H1 (cell line): ENCODE measurements around the gene NCKIPSD.

Experiments used
- CREB1 ChIP-seq: IDR thresholded peaks from 2 replicates; pipeline ENCODE4 v1.6.1; 2012; ENCODE audit warnings: inconsistent platforms
- CTCF ChIP-seq, 3 experiments: IDR thresholded peaks; 1 replicate in 2 of 3; 2 replicates in 1 of 3; pipeline versions ENCODE4 v1.5.1 to v1.6.1; 2011; ENCODE audit warnings: low read length in 3 of 3, mild to moderate bottlenecking in 3 of 3, inconsistent platforms in 2 of 3, low read depth in 1 of 3, moderate library complexity in 1 of 3; ENCODE audit not compliant: insufficient read depth in 1 of 3; ENCODE audit errors: control extremely low read depth in 1 of 3
- E2F6 ChIP-seq: IDR thresholded peaks from 2 replicates; pipeline ENCODE4 v1.6.1; 2012; ENCODE audit warnings: inconsistent platforms
- KDM1A ChIP-seq: fragments of 200-600, 300-600 bp; sonication (generic); IDR thresholded peaks from 2 replicates; pipeline ENCODE4 v1.7.1; 2016; ENCODE audit warnings: mild to moderate bottlenecking, low read length, borderline replicate concordance
- KDM5A ChIP-seq: fragments of 200-600 bp; IDR thresholded peaks from 2 replicates; pipeline ENCODE4 v1.7.1; 2012; ENCODE audit warnings: mild to moderate bottlenecking, low read length, inconsistent platforms, mixed read lengths
- MAX ChIP-seq: IDR thresholded peaks from 2 replicates; pipeline ENCODE4 v1.6.1; 2012; ENCODE audit warnings: inconsistent platforms
- POLR2A ChIP-seq, 2 experiments: IDR thresholded peaks; 1 replicate in 1 of 2; 2 replicates in 1 of 2; pipeline ENCODE4 v1.6.1; 2011; ENCODE audit warnings: low read depth in 2 of 2, low read length in 2 of 2, mild to moderate bottlenecking in 2 of 2; ENCODE audit errors: control extremely low read depth in 1 of 2
- RAD21 ChIP-seq, 2 experiments: IDR thresholded peaks in 1 of 2; conservative IDR thresholded peaks in 1 of 2; 2 replicates each; pipeline ENCODE4 v1.6.1; 2011; ENCODE audit warnings: low read depth in 2 of 2, low read length in 2 of 2, improper control_type of control experiment in 1 of 2, inconsistent platforms in 1 of 2, mild to moderate bottlenecking in 1 of 2, moderate library complexity in 1 of 2
- RXRA ChIP-seq: IDR thresholded peaks from 2 replicates; pipeline ENCODE4 v1.6.1; 2011; ENCODE audit warnings: low read depth, mild to moderate bottlenecking, low read length, moderate library complexity; ENCODE audit not compliant: insufficient read depth
- SRF ChIP-seq: IDR thresholded peaks from 2 replicates; pipeline ENCODE4 v1.6.1; 2011; ENCODE audit warnings: mild to moderate bottlenecking, low read depth, low read length, moderate library complexity
- TAF1 ChIP-seq: IDR thresholded peaks from 2 replicates; pipeline ENCODE4 v1.6.1; 2011; ENCODE audit warnings: mild to moderate bottlenecking, low read depth, low read length
- TAF7 ChIP-seq: optimal IDR thresholded peaks from 2 replicates; pipeline ENCODE3; 2011; ENCODE audit warnings: low read depth, mild to moderate bottlenecking, inconsistent platforms, low read length, moderate library complexity, borderline replicate concordance
- USF2 ChIP-seq: IDR thresholded peaks from 2 replicates; pipeline ENCODE4 v1.6.1; 2011; ENCODE audit warnings: low read length, improper control_type of control experiment
- YY1 ChIP-seq: IDR thresholded peaks from 2 replicates; pipeline ENCODE4 v1.6.1; 2011; ENCODE audit warnings: low read depth, mild to moderate bottlenecking, low read length

GRCh38 chr3:48685293-48685602, 467 bp downstream of the NCKIPSD start:
- TF ChIP-seq CTCF (IDR thresholded peaks at IDR 0.05; ENCODE audit: control extremely low read depth in 1 of 3, insufficient read depth in 1 of 3, low read depth in 1 of 3, low read length in 3 of 3) (no peak), TAF7 (no peak), RXRA (no peak), CREB1 (no peak), POLR2A (IDR thresholded peaks at IDR 0.05; ENCODE audit: control extremely low read depth in 1 of 2, low read depth in 2 of 2, low read length in 2 of 2) (no peak), MAX (no peak), SRF (no peak), E2F6 (no peak), USF2 (no peak), RAD21 (IDR thresholded peaks at IDR 0.05 in 1 of 2, conservative IDR thresholded peaks at IDR 0.05 in 1 of 2; ENCODE audit: low read depth in 2 of 2, low read length in 2 of 2) (no peak), TAF1 (no peak), KDM1A (no peak), YY1 (no peak), KDM5A (no peak)
